Neural cell (in vitro differentiated cells): ENCODE data around the gene FHOD3. TPM values are rescaled to one million over a fixed set of nuclear protein-coding genes. Genes with fewer than 3 reads are reported as not detected.

Experiments
- H2AFZ ChIP-seq: fragments of 200-600, 300-800 bp; sonication (generic), shearing (Covaris generic); 2 replicates; pipeline ENCODE4 v1.6.0; 2014; ENCODE audit warnings: low read depth, mild to moderate bottlenecking, antibody characterized with exemption, low read length, moderate library complexity
- H3F3A ChIP-seq: fragments of 200-600 bp; shearing (Covaris generic); 2 replicates; pipeline ENCODE4 v1.6.1; 2016; ENCODE audit warnings: mild to moderate bottlenecking, moderate library complexity, mixed read lengths, antibody characterized with exemption, low read length; ENCODE audit not compliant: insufficient read depth, poor library complexity, severe bottlenecking
- H3K27ac ChIP-seq: fragments of 200-600, 300-800 bp; sonication (generic), shearing (Covaris generic); 2 replicates; pipeline ENCODE4 v1.5.1; 2014; ENCODE audit warnings: mild to moderate bottlenecking, low read length, moderate library complexity
- H3K27me3 ChIP-seq: fragments of 300-800, 200-600 bp; sonication (generic), shearing (Covaris generic); 2 replicates; pipeline ENCODE4 v1.6.0; 2014; ENCODE audit warnings: mild to moderate bottlenecking, low read depth, low read length, moderate library complexity; ENCODE audit not compliant: insufficient read depth
- H3K36me3 ChIP-seq: fragments of 300-800, 200-600 bp; sonication (generic), shearing (Covaris generic); 2 replicates; pipeline ENCODE4 v1.5.1; 2014; ENCODE audit warnings: mild to moderate bottlenecking, antibody characterized with exemption, low read length, moderate library complexity; ENCODE audit not compliant: insufficient read depth
- H3K4me2 ChIP-seq: fragments of 300-800, 200-600 bp; sonication (generic), shearing (Covaris generic); 2 replicates; pipeline ENCODE4 v1.6.0; 2014; ENCODE audit warnings: mild to moderate bottlenecking, low read length
- H3K4me3 ChIP-seq: fragments of 300-800, 200-600 bp; sonication (generic), shearing (Covaris generic); 2 replicates; pipeline ENCODE4 v1.5.1; 2014; ENCODE audit warnings: mild to moderate bottlenecking, low read length, moderate library complexity
- H3K79me2 ChIP-seq: fragments of 200-600 bp; shearing (Covaris generic); replicated peaks from 2 replicates; pipeline ENCODE4 v1.6.0; 2014; ENCODE audit warnings: mild to moderate bottlenecking, low read length, moderate library complexity; ENCODE audit not compliant: insufficient read depth
- H3K9ac ChIP-seq: fragments of 300-800, 200-600 bp; sonication (generic), shearing (Covaris generic); 2 replicates; pipeline ENCODE4 v1.6.1; 2016; ENCODE audit warnings: mild to moderate bottlenecking, low read length, mixed read lengths
- H3K9me2 ChIP-seq: fragments of 200-600 bp; shearing (Covaris generic); 2 replicates; pipeline ENCODE4 v1.6.1; 2016; ENCODE audit warnings: mild to moderate bottlenecking, low read length, mixed read lengths; ENCODE audit not compliant: insufficient read depth
- H3K9me3 ChIP-seq: fragments of 200-600, 300-800 bp; sonication (generic), shearing (Covaris generic); 2 replicates; pipeline ENCODE4 v1.6.1; 2016; ENCODE audit warnings: mild to moderate bottlenecking, mixed run types, low read length, moderate library complexity, mixed read lengths
- H4K20me1 ChIP-seq: fragments of 200-600 bp; shearing (Covaris generic); 2 replicates; pipeline ENCODE4 v1.6.1; 2016; ENCODE audit warnings: mild to moderate bottlenecking, mixed run types; ENCODE audit not compliant: insufficient read depth
- CTCF ChIP-seq: fragments of 450-650 bp; IDR thresholded peaks from 2 replicates; pipeline ENCODE4 v1.5.1; 2014; ENCODE audit warnings: antibody characterized with exemption, mild to moderate bottlenecking, moderate library complexity; ENCODE audit not compliant: poor library complexity, severe bottlenecking
- EZH2 ChIP-seq: fragments of 200-600, 300-800 bp; shearing (Covaris generic), sonication (generic); IDR thresholded peaks from 2 replicates; pipeline ENCODE4 v1.6.1; 2014; ENCODE audit warnings: antibody characterized with exemption, low read length, borderline replicate concordance, mild to moderate bottlenecking; ENCODE audit not compliant: insufficient read depth, poor library complexity, severe bottlenecking
- MXI1 ChIP-seq: fragments of 450-650 bp; conservative IDR thresholded peaks from 2 replicates; pipeline ENCODE4 v1.6.1; 2014; ENCODE audit warnings: antibody characterized with exemption, mild to moderate bottlenecking; ENCODE audit not compliant: poor library complexity, severe bottlenecking
- POLR2AphosphoS5 ChIP-seq: IDR thresholded peaks from 2 replicates; pipeline ENCODE4 v1.6.1; 2012
- RAD21 ChIP-seq: fragments of 450-650 bp; conservative IDR thresholded peaks from 2 replicates; pipeline ENCODE4 v1.6.1; 2014; ENCODE audit warnings: antibody characterized with exemption, mild to moderate bottlenecking, moderate library complexity
- REST ChIP-seq: IDR thresholded peaks from 2 replicates; pipeline ENCODE4 v1.6.1; 2012; ENCODE audit warnings: borderline replicate concordance
- SMC3 ChIP-seq: fragments of 450-650 bp; conservative IDR thresholded peaks from 2 replicates; pipeline ENCODE4 v1.6.1; 2014; ENCODE audit warnings: antibody characterized with exemption, mild to moderate bottlenecking, moderate library complexity; ENCODE audit not compliant: poor library complexity
- TAF1 ChIP-seq: IDR thresholded peaks from 2 replicates; pipeline ENCODE4 v1.6.1; 2012; ENCODE audit warnings: low read depth
- polyA plus RNA-seq: library from polyadenylated mRNA; depleted of rRNA; stranded (reverse); fragments of >200 nt; gene quantifications from 2 replicates; pipeline ENCODE4 v1.2.3, GENCODE V29; 2014

The FHOD3 gene
- polyA plus RNA-seq, 1 donor from 2014 or later, result 19.4 TPM

GRCh38 chr18:36403896-36404820 lies 106.6 kb downstream of the FHOD3 start:
- H2AFZ ChIP-seq, result no peak overlapping the region
- H3K79me2 ChIP-seq, result peaks cover 5% of the 10 kb centered on the region
- no peaks in the 10 kb centered on the region for H4K20me1 ChIP-seq
- no peaks in the 10 kb centered on the region for H3F3A ChIP-seq
- no peaks in the 10 kb centered on the region for H3K27me3 ChIP-seq
- no peaks in the 10 kb centered on the region for H3K9me3 ChIP-seq
- no peaks in the 10 kb centered on the region for H3K36me3 ChIP-seq
- no peak overlapping the region for H3K4me3 ChIP-seq
- TF ChIP-seq REST (no peak), MXI1 (no peak), EZH2 (no peak)
- H3K9ac ChIP-seq, result no peak overlapping the region
- H3K9me2 ChIP-seq, result no peaks in the 10 kb centered on the region
- H3K27ac ChIP-seq, result no peak overlapping the region
- no peak overlapping the region for H3K4me2 ChIP-seq

GRCh38 chr18:36405611-36406010 lies 108.1 kb downstream of the FHOD3 start:
- H4K20me1 ChIP-seq, result no peaks in the 10 kb centered on the region

More at GRCh38 chr18:36405611-36406010, 108.1 kb downstream of the FHOD3 start:
- Histone ChIP-seq H3K9me3 (no peaks in the 10 kb centered on the region), H3K79me2 (peaks cover 6% of the 10 kb centered on the region), H3K36me3 (no peaks in the 10 kb centered on the region), H3K4me3 (no peak overlapping the region), H3K9ac (no peak overlapping the region), H3K4me2 (no peak overlapping the region), H3K27me3 (no peaks in the 10 kb centered on the region), H3K9me2 (no peaks in the 10 kb centered on the region), H3K27ac (no peak overlapping the region), H3F3A (no peaks in the 10 kb centered on the region), H2AFZ (no peak overlapping the region)
- TF ChIP-seq MXI1 (no peak), SMC3 (no peak), EZH2 (no peak), REST (no peak), POLR2AphosphoS5 (no peak), RAD21 (no peak), CTCF (no peak), TAF1 (no peak)
